Measurements from ENCODE around the gene ULBP3. TPM values are rescaled to one million over a fixed set of nuclear protein-coding genes. Genes with fewer than 3 reads are reported as not detected.

The ULBP3 gene
- total RNA-seq, 5 donors from 2014 or later (not counting 1 experiment from before 2014, with no cell fraction given): 0.35 to 1.3 (median 0.79) TPM

DNA sequence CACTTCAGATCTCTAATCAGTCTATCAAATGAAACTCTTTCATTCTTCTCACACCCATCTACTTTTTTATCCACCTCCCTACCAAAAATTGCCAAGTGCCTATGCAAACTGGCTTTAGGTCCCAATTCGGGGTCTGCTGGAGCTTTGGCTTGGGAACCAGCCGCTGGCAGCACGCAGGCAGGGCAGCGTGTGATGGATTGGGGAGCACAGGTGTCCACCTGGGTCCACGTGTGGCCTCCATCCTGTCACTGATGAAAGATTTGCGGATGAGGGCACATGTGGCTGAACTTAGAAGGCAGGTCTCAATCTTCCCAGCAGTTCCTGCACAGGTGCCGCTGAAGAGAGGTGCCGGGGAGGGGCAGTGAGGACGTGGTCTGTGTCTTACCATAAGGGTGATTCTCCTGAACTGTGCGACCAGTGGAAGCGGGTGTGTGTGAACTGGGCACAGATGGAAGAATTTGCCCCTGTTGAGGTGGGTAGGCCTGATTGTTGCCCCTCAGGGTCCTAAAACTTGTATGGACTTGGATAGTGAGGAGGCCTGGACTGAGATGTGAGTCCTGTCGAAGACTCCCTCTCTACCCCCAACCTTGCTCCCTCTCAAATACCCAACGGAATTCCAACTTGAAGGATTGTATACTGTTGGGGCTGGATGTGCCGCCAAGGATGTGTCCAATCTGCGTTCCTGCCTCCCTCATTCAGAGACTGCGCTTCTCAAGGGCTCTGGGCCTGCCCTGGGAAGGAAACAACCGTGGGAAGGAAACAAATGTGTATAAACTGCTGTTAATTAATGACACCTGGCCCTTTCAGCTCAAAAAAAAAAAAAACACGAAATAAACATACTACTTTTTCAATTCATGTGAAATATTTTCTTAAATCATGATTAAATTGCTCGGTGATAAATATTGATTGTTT, 25.2 kb downstream of the ULBP3 start:
- no peaks in the 10 kb centered on the region for H3K9me3 Mint-ChIP-seq
- no peak overlapping the region for H3K4me3 ChIP-seq (ENCODE audit: control insufficient read depth in 1 of 2, extremely low read depth in 1 of 2, low read length in 1 of 2)
- peaks cover under 1 to 47% of the 10 kb centered on the region in 2 experiments for H3K27me3 ChIP-seq (replicated peaks in 1 of 2; ENCODE audit: control insufficient read depth in 2 of 2, extremely low read depth in 1 of 2, insufficient read depth in 2 of 2, low read length in 1 of 2)
- CTCF ChIA-PET: no interaction called here
- no peak overlapping the region for H3K4me3 Mint-ChIP-seq
- H3K36me3 Mint-ChIP-seq: no peaks in the 10 kb centered on the region
- WGBS (ENCODE audit: insufficient coverage): 90% methylated on average over 9 of the region's 19 CpGs
- H3K36me3 ChIP-seq (ENCODE audit: control insufficient read depth in 2 of 2, extremely low read depth in 1 of 2, insufficient read depth in 1 of 2, low read length in 1 of 2): no peaks in the 10 kb centered on the region
- H3K4me1 ChIP-seq (ENCODE audit: control insufficient read depth in 1 of 2, extremely low read depth in 1 of 2, insufficient read depth in 2 of 2, low read length in 2 of 2): peaks cover 0 to 4% of the 10 kb centered on the region in 2 experiments
- peaks cover 5 to 7% (median 7%) of the 10 kb centered on the region in 3 donors for H3K4me1 Mint-ChIP-seq
- H3K27ac ChIP-seq (ENCODE audit: low read length): no peak overlapping the region
- peaks cover 28 to 70% of the 10 kb centered on the region in 2 donors for H3K27me3 Mint-ChIP-seq
- no peak for ATAC-seq (replicated peaks in 1 of 4)
- H3K27ac Mint-ChIP-seq: no peak overlapping the region
- POLR2A ChIA-PET: no interaction called here
- DNase-seq: no peak
- H3K9me3 ChIP-seq: no peaks in the 10 kb centered on the region

DNA sequence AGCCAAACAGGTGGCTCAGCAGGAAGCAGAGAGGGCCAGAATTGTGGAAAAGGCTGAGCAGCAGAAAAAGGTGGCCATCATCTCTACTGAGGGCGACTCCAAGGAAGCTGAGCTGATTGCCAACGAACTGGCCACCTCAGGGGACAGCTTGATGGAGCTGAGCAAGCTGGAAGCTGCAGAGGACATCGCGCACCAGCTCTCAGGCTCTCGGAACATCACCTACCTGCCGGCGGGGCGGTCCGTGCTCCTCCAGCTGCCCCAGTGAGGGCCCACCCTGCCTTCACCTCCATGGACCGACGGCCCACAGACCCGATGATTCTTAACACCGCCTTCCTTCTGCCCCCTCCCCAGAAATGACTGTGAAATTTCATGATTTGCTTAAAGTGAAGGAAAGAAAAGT, 25.8 kb downstream of the ULBP3 start:
- Mint-ChIP-seq H3K36me3 (no peaks in the 10 kb centered on the region), H3K27me3 (peaks cover 31 to 73% of the 10 kb centered on the region in 2 donors), H3K4me3 (no peak overlapping the region), H3K4me1 (peaks cover 4 to 10% (median 8%) of the 10 kb centered on the region in 3 donors), H3K27ac (no peak overlapping the region), H3K9me3 (no peaks in the 10 kb centered on the region)
- ChIA-PET POLR2A (no interaction called here), CTCF (no interaction called here)
- no peaks in the 10 kb centered on the region for H3K36me3 ChIP-seq (ENCODE audit: control insufficient read depth in 2 of 2, extremely low read depth in 1 of 2, insufficient read depth in 1 of 2, low read length in 1 of 2)
- H3K4me1 ChIP-seq (ENCODE audit: control insufficient read depth in 1 of 2, extremely low read depth in 1 of 2, insufficient read depth in 2 of 2, low read length in 2 of 2): peaks cover 2 to 5% of the 10 kb centered on the region in 2 experiments
- ATAC-seq (replicated peaks in 1 of 4) (no peak), DNase-seq (no peak)
- no peak overlapping the region for H3K27ac ChIP-seq (ENCODE audit: low read length)
- no peaks in the 10 kb centered on the region for H3K9me3 ChIP-seq
- peaks cover 2 to 53% of the 10 kb centered on the region in 2 experiments for H3K27me3 ChIP-seq (replicated peaks in 1 of 2; ENCODE audit: control insufficient read depth in 2 of 2, extremely low read depth in 1 of 2, insufficient read depth in 2 of 2, low read length in 1 of 2)
- H3K4me3 ChIP-seq (ENCODE audit: control insufficient read depth in 1 of 2, extremely low read depth in 1 of 2, low read length in 1 of 2): no peak overlapping the region
- WGBS (ENCODE audit: insufficient coverage): 77% methylated on average over 6 of the region's 13 CpGs

DNA sequence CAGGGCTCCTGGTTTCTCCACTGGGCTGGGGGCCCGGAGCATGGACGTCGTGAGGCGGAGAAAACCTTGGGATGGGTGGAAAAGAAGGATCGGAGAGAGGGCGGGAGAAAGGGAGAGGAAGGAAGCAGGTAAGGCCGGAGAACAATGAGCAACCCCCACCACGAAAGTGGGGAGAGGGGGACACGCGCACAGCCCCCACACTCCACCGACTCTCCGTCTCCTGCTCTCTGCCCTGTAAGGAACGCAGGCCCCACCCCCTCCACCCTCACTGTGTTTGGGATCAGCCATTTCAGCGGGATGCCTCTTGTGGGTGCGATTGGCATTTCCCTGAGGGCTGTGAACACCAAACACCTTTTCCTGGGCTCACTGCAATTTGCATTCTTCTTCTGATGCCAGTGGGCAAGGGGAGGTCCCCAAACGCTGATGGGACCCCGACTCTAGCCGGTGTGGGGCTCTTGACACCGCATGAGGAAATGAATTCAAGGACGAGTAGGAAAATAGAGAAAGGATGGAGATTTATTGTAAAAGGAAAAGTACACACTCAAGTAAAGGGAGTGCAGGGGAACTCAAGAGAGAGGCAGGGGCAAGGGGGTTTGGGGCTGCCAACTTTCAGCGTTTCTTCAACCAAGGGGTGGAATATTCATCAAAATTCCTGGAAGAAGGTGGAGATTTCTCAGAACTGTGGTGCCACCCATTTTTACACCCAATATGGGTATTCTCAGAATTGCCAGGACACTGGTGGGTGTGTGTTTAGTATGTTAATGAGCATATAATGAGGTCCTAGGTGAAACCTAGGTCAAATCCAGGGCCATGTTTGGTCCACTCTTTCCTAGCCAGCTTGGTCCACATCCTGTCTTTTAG, 30.5 kb downstream of the ULBP3 start:
- H3K4me3 ChIP-seq (ENCODE audit: control insufficient read depth in 1 of 2, extremely low read depth in 1 of 2, low read length in 1 of 2): no peak overlapping the region
- ChIA-PET POLR2A (no interaction called here), CTCF (no interaction called here)
- no peak for ATAC-seq (replicated peaks in 1 of 4)
- peaks cover 0 to 15% of the 10 kb centered on the region in 2 experiments for H3K4me1 ChIP-seq (ENCODE audit: control insufficient read depth in 1 of 2, extremely low read depth in 1 of 2, insufficient read depth in 2 of 2, low read length in 2 of 2)
- H3K27me3 ChIP-seq (replicated peaks in 1 of 2; ENCODE audit: control insufficient read depth in 2 of 2, extremely low read depth in 1 of 2, insufficient read depth in 2 of 2, low read length in 1 of 2): peaks cover 16 to 63% of the 10 kb centered on the region in 2 experiments
- H3K9me3 ChIP-seq: no peaks in the 10 kb centered on the region
- H3K36me3 ChIP-seq (ENCODE audit: control insufficient read depth in 2 of 2, extremely low read depth in 1 of 2, insufficient read depth in 1 of 2, low read length in 1 of 2): no peaks in the 10 kb centered on the region
- Mint-ChIP-seq H3K36me3 (no peaks in the 10 kb centered on the region), H3K27ac (peak overlapping the region in 1 of 2 donors; percentile 55), H3K4me3 (peak overlapping the region in 2 of 3 donors; percentile 34 to 74), H3K9me3 (no peaks in the 10 kb centered on the region), H3K4me1 (peaks cover 8 to 21% (median 16%) of the 10 kb centered on the region in 3 donors), H3K27me3 (peaks cover 66 to 90% of the 10 kb centered on the region in 2 donors)
- WGBS (ENCODE audit: insufficient coverage): 19% methylated on average over 8 of the region's 21 CpGs
- DNase-seq: no peak
- no peak overlapping the region for H3K27ac ChIP-seq (ENCODE audit: low read length)

DNA sequence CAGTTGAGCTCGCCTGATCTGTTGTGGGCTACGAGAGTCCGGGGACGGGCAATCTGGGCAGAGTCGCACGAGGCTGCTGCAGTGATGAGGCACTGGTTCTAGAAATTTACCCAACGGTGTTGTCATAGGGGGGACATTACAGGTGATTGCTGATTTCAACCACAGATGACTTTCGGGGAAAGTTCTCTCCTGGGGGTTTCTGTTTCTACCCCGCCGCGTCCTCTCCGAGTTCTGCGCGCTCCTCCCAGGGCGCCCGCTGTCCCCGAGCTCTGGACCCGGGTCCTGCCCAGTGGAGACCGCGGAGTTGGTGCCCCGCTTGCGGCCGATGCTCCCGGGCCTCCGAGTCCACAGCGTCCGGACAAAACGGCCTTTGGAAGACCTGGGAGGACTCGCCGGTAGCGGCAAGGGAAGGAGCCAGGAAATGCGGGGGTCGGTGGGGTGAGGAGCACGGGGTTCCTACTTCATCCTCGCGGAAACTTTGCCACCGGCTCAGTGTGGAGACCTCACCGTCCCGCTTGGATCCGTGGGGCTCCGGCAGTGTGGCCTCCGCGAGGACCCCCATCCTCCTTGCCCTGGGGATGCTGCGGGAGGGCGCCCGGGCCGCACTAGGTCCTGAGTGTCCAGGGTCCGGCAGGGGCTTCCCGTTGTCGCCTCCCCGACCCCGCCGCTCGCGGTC, 31.3 kb downstream of the ULBP3 start:
- DNase-seq (no peak), ATAC-seq (replicated peaks in 1 of 4) (peak in 2 of 4 experiments; percentile 20 to 36)

DNA sequence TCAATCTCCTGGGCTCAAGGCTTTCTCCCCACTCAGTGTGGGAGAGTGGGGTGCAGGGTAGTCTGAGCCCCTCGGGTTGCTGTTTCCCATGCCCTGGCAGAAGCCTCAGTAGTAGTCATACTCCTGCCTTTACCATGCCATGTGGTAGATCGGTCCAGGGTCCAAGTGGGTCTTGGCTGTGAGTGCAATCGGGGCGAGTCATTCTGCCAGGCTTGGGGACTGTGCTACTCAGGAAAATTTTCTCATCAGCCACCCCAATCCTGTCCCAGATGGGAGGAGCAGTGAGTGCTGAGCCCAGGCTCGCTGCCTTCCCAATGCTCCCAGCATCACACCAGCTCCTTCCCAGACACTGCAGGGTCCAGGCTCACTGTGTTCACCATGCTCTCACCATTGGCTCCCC, 32.8 kb downstream of the ULBP3 start:
- Mint-ChIP-seq H3K36me3 (no peaks in the 10 kb centered on the region), H3K9me3 (no peaks in the 10 kb centered on the region), H3K4me3 (no peak overlapping the region), H3K4me1 (peaks cover 8 to 21% (median 16%) of the 10 kb centered on the region in 3 donors), H3K27ac (no peak overlapping the region), H3K27me3 (peaks cover 62 to 79% of the 10 kb centered on the region in 2 donors)
- Histone ChIP-seq H3K27ac (ENCODE audit: low read length) (no peak overlapping the region), H3K9me3 (no peaks in the 10 kb centered on the region), H3K36me3 (ENCODE audit: control insufficient read depth in 2 of 2, extremely low read depth in 1 of 2, insufficient read depth in 1 of 2, low read length in 1 of 2) (no peaks in the 10 kb centered on the region), H3K27me3 (replicated peaks in 1 of 2; ENCODE audit: control insufficient read depth in 2 of 2, extremely low read depth in 1 of 2, insufficient read depth in 2 of 2, low read length in 1 of 2) (peaks cover 16 to 62% of the 10 kb centered on the region in 2 experiments), H3K4me3 (ENCODE audit: control insufficient read depth in 1 of 2, extremely low read depth in 1 of 2, low read length in 1 of 2) (no peak overlapping the region), H3K4me1 (ENCODE audit: control insufficient read depth in 1 of 2, extremely low read depth in 1 of 2, insufficient read depth in 2 of 2, low read length in 2 of 2) (peaks cover 0 to 15% of the 10 kb centered on the region in 2 experiments)
- ChIA-PET POLR2A (no interaction called here), CTCF (no interaction called here)
- ATAC-seq (replicated peaks in 1 of 4) (no peak), DNase-seq (no peak)
- WGBS (ENCODE audit: insufficient coverage): 69% methylated on average over 4 of the region's 5 CpGs

More for the DNA sequence above, 31.3 kb downstream of the ULBP3 start:
- Mint-ChIP-seq H3K36me3 (no peaks in the 10 kb centered on the region), H3K9me3 (no peaks in the 10 kb centered on the region), H3K27me3 (peaks cover 73 to 91% of the 10 kb centered on the region in 2 donors), H3K27ac (no peak overlapping the region), H3K4me1 (peaks cover 8 to 21% (median 16%) of the 10 kb centered on the region in 3 donors), H3K4me3 (peak overlapping the region; percentile 55 to 74 (median 64))
- Histone ChIP-seq H3K4me1 (ENCODE audit: control insufficient read depth in 1 of 2, extremely low read depth in 1 of 2, insufficient read depth in 2 of 2, low read length in 2 of 2) (peaks cover 0 to 15% of the 10 kb centered on the region in 2 experiments), H3K4me3 (ENCODE audit: control insufficient read depth in 1 of 2, extremely low read depth in 1 of 2, low read length in 1 of 2) (peak overlapping the region; percentile 4 to 46), H3K27ac (ENCODE audit: low read length) (no peak overlapping the region), H3K36me3 (ENCODE audit: control insufficient read depth in 2 of 2, extremely low read depth in 1 of 2, insufficient read depth in 1 of 2, low read length in 1 of 2) (no peaks in the 10 kb centered on the region), H3K27me3 (replicated peaks in 1 of 2; ENCODE audit: control insufficient read depth in 2 of 2, extremely low read depth in 1 of 2, insufficient read depth in 2 of 2, low read length in 1 of 2) (peaks cover 16 to 61% of the 10 kb centered on the region in 2 experiments), H3K9me3 (no peaks in the 10 kb centered on the region)
- ChIA-PET CTCF (no interaction called here), POLR2A (interaction anchor here in 1 of 2 donors (0.6 kb wide), 1 partner anchor 78 kb away, joined by 3 read pairs; no protein-coding TSS in a partner anchor)
- 9% methylated on average over 51 of the region's 55 CpGs for WGBS (ENCODE audit: insufficient coverage)
